ENCODE data around the gene SLC39A11. TPM values are rescaled to one million over a fixed set of nuclear protein-coding genes. Genes with fewer than 3 reads are reported as not detected.

Gene SLC39A11
- total and polyA plus RNA-seq, 2 of the 13 experiments (the other 11 are each of a cell fraction or from before 2014, with no cell fraction given) = 17.2 to 31.5 TPM

DNA sequence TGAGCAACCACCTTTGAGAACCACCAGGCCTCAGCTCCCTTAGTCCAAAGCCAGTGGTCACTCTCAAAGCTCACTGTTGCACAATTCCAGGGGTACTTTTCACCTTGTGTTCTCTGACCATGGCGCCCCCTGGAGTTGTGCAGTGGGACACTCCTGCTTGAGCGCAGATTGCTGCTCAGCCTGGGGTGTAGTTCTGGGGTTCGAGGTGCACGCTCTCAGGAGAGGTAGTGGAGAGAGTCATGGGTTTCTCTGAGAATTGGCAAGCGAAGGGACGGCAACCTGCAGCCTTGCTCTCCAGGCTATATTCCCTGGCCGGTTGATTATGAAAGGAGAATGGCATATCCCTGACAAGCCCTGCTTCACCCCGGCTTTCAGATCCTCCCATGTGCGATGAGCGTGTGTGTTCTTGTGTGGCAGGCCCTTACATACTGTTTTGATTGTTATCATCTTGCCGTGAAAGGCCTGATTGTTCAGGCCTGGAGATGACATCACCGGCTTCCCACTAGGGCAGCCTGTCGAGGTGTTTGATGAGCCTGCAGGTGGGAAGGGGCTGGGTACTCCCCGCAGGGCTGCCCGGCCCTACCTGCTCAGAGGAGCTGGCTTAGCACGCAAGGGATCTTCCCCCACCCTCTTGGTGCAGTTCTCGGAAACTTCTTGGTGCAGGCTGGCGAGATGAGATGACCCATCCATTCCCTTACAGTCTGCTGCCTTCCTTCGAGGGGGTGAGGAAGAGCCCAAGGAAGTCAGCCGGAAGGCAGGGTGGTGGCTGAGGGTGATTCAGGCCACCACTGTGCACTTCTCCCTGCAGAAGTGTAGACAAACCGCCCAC, 431.2 kb downstream of the SLC39A11 start (continued):
- TF ChIP-seq, protein P1, sequence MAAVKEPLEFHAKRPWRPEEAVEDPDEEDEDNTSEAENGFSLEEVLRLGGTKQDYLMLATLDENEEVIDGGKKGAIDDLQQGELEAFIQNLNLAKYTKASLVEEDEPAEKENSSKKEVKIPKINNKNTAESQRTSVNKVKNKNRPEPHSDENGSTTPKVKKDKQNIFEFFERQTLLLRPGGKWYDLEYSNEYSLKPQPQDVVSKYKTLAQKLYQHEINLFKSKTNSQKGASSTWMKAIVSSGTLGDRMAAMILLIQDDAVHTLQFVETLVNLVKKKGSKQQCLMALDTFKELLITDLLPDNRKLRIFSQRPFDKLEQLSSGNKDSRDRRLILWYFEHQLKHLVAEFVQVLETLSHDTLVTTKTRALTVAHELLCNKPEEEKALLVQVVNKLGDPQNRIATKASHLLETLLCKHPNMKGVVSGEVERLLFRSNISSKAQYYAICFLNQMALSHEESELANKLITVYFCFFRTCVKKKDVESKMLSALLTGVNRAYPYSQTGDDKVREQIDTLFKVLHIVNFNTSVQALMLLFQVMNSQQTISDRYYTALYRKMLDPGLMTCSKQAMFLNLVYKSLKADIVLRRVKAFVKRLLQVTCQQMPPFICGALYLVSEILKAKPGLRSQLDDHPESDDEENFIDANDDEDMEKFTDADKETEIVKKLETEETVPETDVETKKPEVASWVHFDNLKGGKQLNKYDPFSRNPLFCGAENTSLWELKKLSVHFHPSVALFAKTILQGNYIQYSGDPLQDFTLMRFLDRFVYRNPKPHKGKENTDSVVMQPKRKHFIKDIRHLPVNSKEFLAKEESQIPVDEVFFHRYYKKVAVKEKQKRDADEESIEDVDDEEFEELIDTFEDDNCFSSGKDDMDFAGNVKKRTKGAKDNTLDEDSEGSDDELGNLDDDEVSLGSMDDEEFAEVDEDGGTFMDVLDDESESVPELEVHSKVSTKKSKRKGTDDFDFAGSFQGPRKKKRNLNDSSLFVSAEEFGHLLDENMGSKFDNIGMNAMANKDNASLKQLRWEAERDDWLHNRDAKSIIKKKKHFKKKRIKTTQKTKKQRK (IDR thresholded peaks at IDR 0.05; ENCODE audit: low read length) = no peak
- TF ChIP-seq, protein P2, sequence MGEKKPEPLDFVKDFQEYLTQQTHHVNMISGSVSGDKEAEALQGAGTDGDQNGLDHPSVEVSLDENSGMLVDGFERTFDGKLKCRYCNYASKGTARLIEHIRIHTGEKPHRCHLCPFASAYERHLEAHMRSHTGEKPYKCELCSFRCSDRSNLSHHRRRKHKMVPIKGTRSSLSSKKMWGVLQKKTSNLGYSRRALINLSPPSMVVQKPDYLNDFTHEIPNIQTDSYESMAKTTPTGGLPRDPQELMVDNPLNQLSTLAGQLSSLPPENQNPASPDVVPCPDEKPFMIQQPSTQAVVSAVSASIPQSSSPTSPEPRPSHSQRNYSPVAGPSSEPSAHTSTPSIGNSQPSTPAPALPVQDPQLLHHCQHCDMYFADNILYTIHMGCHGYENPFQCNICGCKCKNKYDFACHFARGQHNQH (CRISPR knock-in tag; IDR thresholded peaks at IDR 0.05) = peak; percentile 82
- TF ChIP-seq ZNF230 (CRISPR knock-in tag; IDR thresholded peaks at IDR 0.05) = no peak
- TF ChIP-seq ZNF589 (CRISPR knock-in tag; conservative IDR thresholded peaks at IDR 0.05) = 0 out of 2 replicates have a peak, but pooled peaks have one; percentile 51
- TF ChIP-seq ZNF780A (CRISPR knock-in tag; IDR thresholded peaks at IDR 0.05) = no peak
- TF ChIP-seq, protein P3, sequence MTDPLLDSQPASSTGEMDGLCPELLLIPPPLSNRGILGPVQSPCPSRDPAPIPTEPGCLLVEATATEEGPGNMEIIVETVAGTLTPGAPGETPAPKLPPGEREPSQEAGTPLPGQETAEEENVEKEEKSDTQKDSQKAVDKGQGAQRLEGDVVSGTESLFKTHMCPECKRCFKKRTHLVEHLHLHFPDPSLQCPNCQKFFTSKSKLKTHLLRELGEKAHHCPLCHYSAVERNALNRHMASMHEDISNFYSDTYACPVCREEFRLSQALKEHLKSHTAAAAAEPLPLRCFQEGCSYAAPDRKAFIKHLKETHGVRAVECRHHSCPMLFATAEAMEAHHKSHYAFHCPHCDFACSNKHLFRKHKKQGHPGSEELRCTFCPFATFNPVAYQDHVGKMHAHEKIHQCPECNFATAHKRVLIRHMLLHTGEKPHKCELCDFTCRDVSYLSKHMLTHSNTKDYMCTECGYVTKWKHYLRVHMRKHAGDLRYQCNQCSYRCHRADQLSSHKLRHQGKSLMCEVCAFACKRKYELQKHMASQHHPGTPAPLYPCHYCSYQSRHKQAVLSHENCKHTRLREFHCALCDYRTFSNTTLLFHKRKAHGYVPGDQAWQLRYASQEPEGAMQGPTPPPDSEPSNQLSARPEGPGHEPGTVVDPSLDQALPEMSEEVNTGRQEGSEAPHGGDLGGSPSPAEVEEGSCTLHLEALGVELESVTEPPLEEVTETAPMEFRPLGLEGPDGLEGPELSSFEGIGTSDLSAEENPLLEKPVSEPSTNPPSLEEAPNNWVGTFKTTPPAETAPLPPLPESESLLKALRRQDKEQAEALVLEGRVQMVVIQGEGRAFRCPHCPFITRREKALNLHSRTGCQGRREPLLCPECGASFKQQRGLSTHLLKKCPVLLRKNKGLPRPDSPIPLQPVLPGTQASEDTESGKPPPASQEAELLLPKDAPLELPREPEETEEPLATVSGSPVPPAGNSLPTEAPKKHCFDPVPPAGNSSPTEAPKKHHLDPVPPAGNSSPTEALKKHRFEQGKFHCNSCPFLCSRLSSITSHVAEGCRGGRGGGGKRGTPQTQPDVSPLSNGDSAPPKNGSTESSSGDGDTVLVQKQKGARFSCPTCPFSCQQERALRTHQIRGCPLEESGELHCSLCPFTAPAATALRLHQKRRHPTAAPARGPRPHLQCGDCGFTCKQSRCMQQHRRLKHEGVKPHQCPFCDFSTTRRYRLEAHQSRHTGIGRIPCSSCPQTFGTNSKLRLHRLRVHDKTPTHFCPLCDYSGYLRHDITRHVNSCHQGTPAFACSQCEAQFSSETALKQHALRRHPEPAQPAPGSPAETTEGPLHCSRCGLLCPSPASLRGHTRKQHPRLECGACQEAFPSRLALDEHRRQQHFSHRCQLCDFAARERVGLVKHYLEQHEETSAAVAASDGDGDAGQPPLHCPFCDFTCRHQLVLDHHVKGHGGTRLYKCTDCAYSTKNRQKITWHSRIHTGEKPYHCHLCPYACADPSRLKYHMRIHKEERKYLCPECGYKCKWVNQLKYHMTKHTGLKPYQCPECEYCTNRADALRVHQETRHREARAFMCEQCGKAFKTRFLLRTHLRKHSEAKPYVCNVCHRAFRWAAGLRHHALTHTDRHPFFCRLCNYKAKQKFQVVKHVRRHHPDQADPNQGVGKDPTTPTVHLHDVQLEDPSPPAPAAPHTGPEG (CRISPR knock-in tag; IDR thresholded peaks at IDR 0.05) = peak; percentile 75; the same call in 1 of the 2 replicates
- TF ChIP-seq ZNF431 (CRISPR knock-in tag; IDR thresholded peaks at IDR 0.05; ENCODE audit: borderline replicate concordance, low read depth) = no peak
- no peak for TF ChIP-seq MZF1 (CRISPR knock-in tag; IDR thresholded peaks at IDR 0.05; ENCODE audit: borderline replicate concordance)
- TF ChIP-seq, protein P4, sequence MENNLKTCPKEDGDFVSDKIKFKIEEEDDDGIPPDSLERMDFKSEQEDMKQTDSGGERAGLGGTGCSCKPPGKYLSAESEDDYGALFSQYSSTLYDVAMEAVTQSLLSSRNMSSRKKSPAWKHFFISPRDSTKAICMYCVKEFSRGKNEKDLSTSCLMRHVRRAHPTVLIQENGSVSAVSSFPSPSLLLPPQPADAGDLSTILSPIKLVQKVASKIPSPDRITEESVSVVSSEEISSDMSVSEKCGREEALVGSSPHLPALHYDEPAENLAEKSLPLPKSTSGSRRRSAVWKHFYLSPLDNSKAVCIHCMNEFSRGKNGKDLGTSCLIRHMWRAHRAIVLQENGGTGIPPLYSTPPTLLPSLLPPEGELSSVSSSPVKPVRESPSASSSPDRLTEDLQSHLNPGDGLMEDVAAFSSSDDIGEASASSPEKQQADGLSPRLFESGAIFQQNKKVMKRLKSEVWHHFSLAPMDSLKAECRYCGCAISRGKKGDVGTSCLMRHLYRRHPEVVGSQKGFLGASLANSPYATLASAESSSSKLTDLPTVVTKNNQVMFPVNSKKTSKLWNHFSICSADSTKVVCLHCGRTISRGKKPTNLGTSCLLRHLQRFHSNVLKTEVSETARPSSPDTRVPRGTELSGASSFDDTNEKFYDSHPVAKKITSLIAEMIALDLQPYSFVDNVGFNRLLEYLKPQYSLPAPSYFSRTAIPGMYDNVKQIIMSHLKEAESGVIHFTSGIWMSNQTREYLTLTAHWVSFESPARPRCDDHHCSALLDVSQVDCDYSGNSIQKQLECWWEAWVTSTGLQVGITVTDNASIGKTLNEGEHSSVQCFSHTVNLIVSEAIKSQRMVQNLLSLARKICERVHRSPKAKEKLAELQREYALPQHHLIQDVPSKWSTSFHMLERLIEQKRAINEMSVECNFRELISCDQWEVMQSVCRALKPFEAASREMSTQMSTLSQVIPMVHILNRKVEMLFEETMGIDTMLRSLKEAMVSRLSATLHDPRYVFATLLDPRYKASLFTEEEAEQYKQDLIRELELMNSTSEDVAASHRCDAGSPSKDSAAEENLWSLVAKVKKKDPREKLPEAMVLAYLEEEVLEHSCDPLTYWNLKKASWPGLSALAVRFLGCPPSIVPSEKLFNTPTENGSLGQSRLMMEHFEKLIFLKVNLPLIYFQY (CRISPR knock-in tag; IDR thresholded peaks at IDR 0.05; ENCODE audit: borderline replicate concordance) = no peak
- TF ChIP-seq, protein P5, sequence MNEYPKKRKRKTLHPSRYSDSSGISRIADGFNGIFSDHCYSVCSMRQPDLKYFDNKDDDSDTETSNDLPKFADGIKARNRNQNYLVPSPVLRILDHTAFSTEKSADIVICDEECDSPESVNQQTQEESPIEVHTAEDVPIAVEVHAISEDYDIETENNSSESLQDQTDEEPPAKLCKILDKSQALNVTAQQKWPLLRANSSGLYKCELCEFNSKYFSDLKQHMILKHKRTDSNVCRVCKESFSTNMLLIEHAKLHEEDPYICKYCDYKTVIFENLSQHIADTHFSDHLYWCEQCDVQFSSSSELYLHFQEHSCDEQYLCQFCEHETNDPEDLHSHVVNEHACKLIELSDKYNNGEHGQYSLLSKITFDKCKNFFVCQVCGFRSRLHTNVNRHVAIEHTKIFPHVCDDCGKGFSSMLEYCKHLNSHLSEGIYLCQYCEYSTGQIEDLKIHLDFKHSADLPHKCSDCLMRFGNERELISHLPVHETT (CRISPR knock-in tag; conservative IDR thresholded peaks at IDR 0.05) = no peak
- TF ChIP-seq CBX1 (IDR thresholded peaks at IDR 0.05; ENCODE audit: low read depth) = peak; percentile 50

All from HepG2 (cell line).